HepG2 (cell line): Measurements from ENCODE around the gene EARS2. TPM values are rescaled to one million over a fixed set of nuclear protein-coding genes. Genes with fewer than 3 reads are reported as not detected.

ENCODE experiments used
- FOXA1 ChIP-seq, 2 experiments: fragments of 450-650 bp in 1 of 2; sonication (generic) in 1 of 2; formaldehyde crosslinking in 1 of 2; IDR thresholded peaks; 2 replicates each; pipeline versions ENCODE4 v1.4.0 to v1.6.1; 2016 to 2020; ENCODE audit warnings: missing genetic modification reagents in 1 of 2
- JUN ChIP-seq: sonication (generic); formaldehyde crosslinking; IDR thresholded peaks from 2 replicates; pipeline ENCODE4 v1.4.0; 2020; ENCODE audit warnings: mild to moderate bottlenecking, missing genetic modification reagents
- KAT8 ChIP-seq: IDR thresholded peaks from 2 replicates; pipeline ENCODE4 v1.6.1; 2016; ENCODE audit warnings: missing genetic modification reagents, missing compliant biosample characterization
- KMT2A ChIP-seq: sonication (generic); formaldehyde crosslinking; IDR thresholded peaks from 2 replicates; pipeline ENCODE4 v1.4.0; 2020; ENCODE audit warnings: missing genetic modification reagents
- NFYC ChIP-seq: IDR thresholded peaks from 2 replicates; pipeline ENCODE4 v1.6.1; 2016; ENCODE audit warnings: missing genetic modification reagents, missing compliant biosample characterization
- PAF1 ChIP-seq: IDR thresholded peaks from 2 replicates; pipeline ENCODE4 v1.6.1; 2016; ENCODE audit warnings: missing genetic modification reagents, missing compliant biosample characterization
- RFX5 ChIP-seq: IDR thresholded peaks from 2 replicates; pipeline ENCODE4 v1.6.1; 2011; ENCODE audit warnings: low read depth, low read length, improper control_type of control experiment
- SALL2 ChIP-seq: sonication (generic); formaldehyde crosslinking; IDR thresholded peaks from 2 replicates; pipeline ENCODE4 v1.8.1; 2023; ENCODE audit warnings: mild to moderate bottlenecking, missing genetic modification reagents, inconsistent platforms
- SNAI1 ChIP-seq: sonication (generic); formaldehyde crosslinking; IDR thresholded peaks from 2 replicates; pipeline ENCODE4 v1.5.0; 2020; ENCODE audit warnings: mild to moderate bottlenecking, missing genetic modification reagents, borderline replicate concordance
- SRF ChIP-seq: IDR thresholded peaks from 2 replicates; pipeline ENCODE4 v1.6.1; 2011; ENCODE audit warnings: mild to moderate bottlenecking, low read depth, low read length, moderate library complexity
- TEF ChIP-seq: sonication (generic); formaldehyde crosslinking; IDR thresholded peaks from 2 replicates; pipeline ENCODE4 v1.5.0; 2020; ENCODE audit warnings: missing genetic modification reagents
- TFDP1 ChIP-seq: IDR thresholded peaks from 2 replicates; pipeline ENCODE4 v1.6.1; 2016; ENCODE audit warnings: missing compliant biosample characterization, missing genetic modification reagents, borderline replicate concordance
- ZNF253 ChIP-seq: sonication (generic); formaldehyde crosslinking; IDR thresholded peaks from 2 replicates; pipeline ENCODE4 v1.8.0; 2022; ENCODE audit warnings: mild to moderate bottlenecking, missing genetic modification reagents, borderline replicate concordance
- ZNF367 ChIP-seq: sonication (generic); formaldehyde crosslinking; IDR thresholded peaks from 2 replicates; pipeline ENCODE4 v1.4.0; 2020; ENCODE audit warnings: missing genetic modification reagents, borderline replicate concordance
- ZNF550 ChIP-seq: sonication (generic); formaldehyde crosslinking; IDR thresholded peaks from 2 replicates; pipeline ENCODE4 v1.4.0; 2020; ENCODE audit warnings: mild to moderate bottlenecking, missing genetic modification reagents, borderline replicate concordance
- ZNF576 ChIP-seq: sonication (generic); formaldehyde crosslinking; IDR thresholded peaks from 2 replicates; pipeline ENCODE4 v1.4.0; 2020; ENCODE audit warnings: mild to moderate bottlenecking, missing genetic modification reagents
- ZNF598 ChIP-seq: sonication (generic); formaldehyde crosslinking; IDR thresholded peaks from 2 replicates; pipeline ENCODE4 v1.5.1; 2020; ENCODE audit warnings: mild to moderate bottlenecking, missing genetic modification reagents, borderline replicate concordance
- ZNF607 ChIP-seq: sonication (generic); formaldehyde crosslinking; IDR thresholded peaks from 2 replicates; pipeline ENCODE4 v1.5.1; 2020; ENCODE audit warnings: missing genetic modification reagents, mild to moderate bottlenecking, borderline replicate concordance
- ZNF614 ChIP-seq: IDR thresholded peaks from 2 replicates; pipeline ENCODE4 v1.6.1; 2018; ENCODE audit warnings: missing biosample characterization, missing genetic modification reagents, inconsistent platforms, borderline replicate concordance
- ZUFSP ChIP-seq: sonication (generic); formaldehyde crosslinking; IDR thresholded peaks from 2 replicates; pipeline ENCODE4 v1.9.0; 2021; ENCODE audit warnings: missing genetic modification reagents, mild to moderate bottlenecking, borderline replicate concordance
- ZXDC ChIP-seq: sonication (generic); formaldehyde crosslinking; IDR thresholded peaks from 2 replicates; pipeline ENCODE4 v1.5.0; 2020; ENCODE audit warnings: mild to moderate bottlenecking, missing genetic modification reagents
- ZZZ3 ChIP-seq: sonication (generic); formaldehyde crosslinking; IDR thresholded peaks from 2 replicates; pipeline ENCODE4 v1.4.0; 2020; ENCODE audit warnings: missing genetic modification reagents, mild to moderate bottlenecking, borderline replicate concordance
- polyA plus RNA-seq, 8 experiments: library from polyadenylated mRNA; depleted of rRNA in 3 of 8; stranded (reverse) in 7 of 8; unstranded in 1 of 8; fragments of >200 nt; fragmentation: Illumina TruSeq in 4 of 8; extraction: Trizol in 4 of 8; gene quantifications; 2 replicates each; pipeline versions ENCODE4 v1.2.1 to v1.2.3, GENCODE V29; 2011 to 2016; ENCODE audit warnings: low read depth in 4 of 8, missing spikeins in 1 of 8, mixed read lengths in 1 of 8; ENCODE audit not compliant: insufficient read depth in 1 of 8
- total RNA-seq, 5 experiments: library from RNA; depleted of rRNA; stranded (reverse); fragments of >200 nt; fragmentation: Illumina TruSeq; extraction: Trizol; gene quantifications; 2 replicates each; pipeline ENCODE4 v1.2.3, GENCODE V29; 2016; ENCODE audit warnings: low read depth in 1 of 5

Gene EARS2
- total and polyA plus RNA-seq, 2 of the 13 experiments (the other 11 are each of a cell fraction or from before 2014, with no cell fraction given): 49.4 to 80.4 TPM

GRCh38 chr16:23556881-23557778, at the start of gene EARS2, which contains the start of gene UBFD1 (continued):
- TF ChIP-seq TEF (CRISPR knock-in tag): peak; percentile 94
- TF ChIP-seq ZXDC (CRISPR knock-in tag): peak; percentile 33; the same call in 1 of the 2 replicates
- TF ChIP-seq JUN (CRISPR knock-in tag): peak; percentile 28; the same call in 1 of the 2 replicates
- TF ChIP-seq ZNF614 (CRISPR knock-in tag): peak; percentile 96; the same call in 1 of the 2 replicates
- peak; percentile 90 for TF ChIP-seq KMT2A (CRISPR knock-in tag)
- TF ChIP-seq ZUFSP (CRISPR knock-in tag): no peak
- peak; percentile 70; the same call in 1 of the 2 replicates for TF ChIP-seq SRF
- peak; percentile 98 for TF ChIP-seq KAT8
- TF ChIP-seq ZNF253: peak; percentile 51; the same call in 1 of the 2 replicates
- TF ChIP-seq ZNF598 (CRISPR knock-in tag): peak; percentile 86; the same call in 1 of the 2 replicates
- TF ChIP-seq ZNF607 (CRISPR knock-in tag): peak; percentile 25; the same call in 1 of the 2 replicates
- peak; percentile 70 for TF ChIP-seq TFDP1
- no peak for TF ChIP-seq FOXA1 (IDR thresholded peaks at IDR 0.05)
- TF ChIP-seq FOXA1 (CRISPR knock-in tag; IDR thresholded peaks at IDR 0.05): peak; percentile 53
- no peak for TF ChIP-seq PAF1 (CRISPR knock-in tag)
- TF ChIP-seq SALL2: peak; percentile 97; the same call in 1 of the 2 replicates
- TF ChIP-seq SNAI1 (CRISPR knock-in tag): peak; percentile 99
- peak; percentile 86; the same call in 1 of the 2 replicates for TF ChIP-seq ZZZ3 (CRISPR knock-in tag)
- TF ChIP-seq ZNF576 (CRISPR knock-in tag): peak; percentile 95; the same call in 1 of the 2 replicates
- TF ChIP-seq NFYC (CRISPR knock-in tag): peak; percentile 90
- no peak for TF ChIP-seq RFX5
- peak; percentile 95; the same call in 1 of the 2 replicates for TF ChIP-seq ZNF550 (CRISPR knock-in tag)
- TF ChIP-seq ZNF367: 0 out of 2 replicates have a peak, but pooled peaks have one; percentile 34
